T-cell (primary cell): ENCODE measurements around the gene ADAMTSL4. TPM values are rescaled to one million over a fixed set of nuclear protein-coding genes. Genes with fewer than 3 reads are reported as not detected.
A peak's percentile ranks its signal among the peaks of the same experiment; 100 is the strongest.

Experiments
- ATAC-seq, 4 experiments: fragments of 200-7000 bp in 3 of 4; fragments of 150-1000 bp in 1 of 4; cut with Tn5 transposase; replicated peaks in 1 of 4; 1 replicate in 3 of 4; 2 replicates in 1 of 4; pipeline ENCODE4 v1.10.0; 2021; ENCODE audit warnings: moderate library complexity in 3 of 4, mild to moderate bottlenecking in 2 of 4, moderate number of reproducible peaks in 1 of 4
- CTCF ChIA-PET, 2 donors: fragments of 300-600 bp; sonication (Branson Sonifier 250); formaldehyde crosslinking; loops; one replicate each; lab custom pipeline; 2022; ENCODE audit warnings: antibody characterized with exemption in 2 of 2; lab: Charles Lee
- POLR2A ChIA-PET, 2 donors: fragments of 300-600 bp; sonication (Branson Sonifier 250); formaldehyde crosslinking; loops; one replicate each; lab custom pipeline; 2022; ENCODE audit warnings: antibody characterized with exemption in 2 of 2; lab: Charles Lee
- DNase-seq, 35 experiments: peaks; one replicate each; pipeline versions ENCODE4 v3.0.0 to v3.0.0-alpha.2; 2013 to 2023
- H3K27ac ChIP-seq: one replicate; pipeline ENCODE4 v1.5.1; 2013; ENCODE audit warnings: low read length
- H3K27me3 ChIP-seq, 2 experiments: replicated peaks in 1 of 2; 1 replicate in 1 of 2; 2 replicates in 1 of 2; pipeline versions ENCODE4 v1.6.1 to v1.7.0; 2013; ENCODE audit warnings: low read length in 1 of 2, mixed read lengths in 1 of 2; ENCODE audit not compliant: control insufficient read depth in 2 of 2, insufficient read depth in 2 of 2; ENCODE audit errors: extremely low read depth in 1 of 2
- H3K36me3 ChIP-seq, 2 donors: 1 replicate in 1 of 2; 2 replicates in 1 of 2; pipeline versions ENCODE4 v1.6.1 to v1.7.0; 2013; ENCODE audit warnings: low read length in 1 of 2; ENCODE audit not compliant: control insufficient read depth in 2 of 2, insufficient read depth in 1 of 2; ENCODE audit errors: extremely low read depth in 1 of 2
- H3K4me1 ChIP-seq, 2 experiments: 1 replicate in 1 of 2; 2 replicates in 1 of 2; pipeline versions ENCODE4 v1.6.1 to v1.7.0; 2013; ENCODE audit warnings: low read length in 2 of 2, mixed read lengths in 1 of 2; ENCODE audit not compliant: insufficient read depth in 2 of 2, control insufficient read depth in 1 of 2; ENCODE audit errors: extremely low read depth in 1 of 2
- H3K4me3 ChIP-seq, 2 donors: 1 replicate in 1 of 2; 2 replicates in 1 of 2; pipeline versions ENCODE4 v1.5.1 to v1.7.0; 2013; ENCODE audit warnings: mild to moderate bottlenecking in 2 of 2, low read length in 1 of 2, moderate library complexity in 1 of 2; ENCODE audit not compliant: control insufficient read depth in 1 of 2; ENCODE audit errors: extremely low read depth in 1 of 2
- H3K9me3 ChIP-seq: 2 replicates; pipeline ENCODE4 v1.7.0; 2013
- H3K27ac Mint-ChIP-seq, 2 donors: one replicate each; pipeline ENCODE4 v1.8.0; 2020 to 2021; ENCODE audit warnings: mild to moderate bottlenecking in 2 of 2, mixed read lengths in 2 of 2
- H3K27me3 Mint-ChIP-seq, 2 donors: one replicate each; pipeline ENCODE4 v1.8.0; 2021 to 2022; ENCODE audit warnings: mixed read lengths in 2 of 2
- H3K36me3 Mint-ChIP-seq: one replicate; pipeline ENCODE4 v1.8.0; 2021; ENCODE audit warnings: mixed read lengths
- H3K4me1 Mint-ChIP-seq, 3 donors: one replicate each; pipeline ENCODE4 v1.8.0; 2020 to 2022; ENCODE audit warnings: mixed read lengths in 3 of 3, mild to moderate bottlenecking in 1 of 3
- H3K4me3 Mint-ChIP-seq, 3 donors: one replicate each; pipeline ENCODE4 v1.8.0; 2020 to 2022; ENCODE audit warnings: mild to moderate bottlenecking in 3 of 3, mixed read lengths in 3 of 3, moderate library complexity in 3 of 3
- H3K9me3 Mint-ChIP-seq, 3 donors: one replicate each; pipeline ENCODE4 v1.8.0; 2020 to 2022; ENCODE audit warnings: mixed read lengths in 3 of 3
- WGBS: methylation state at CpG from one replicate; pipeline ENCODE4 v1.1.5; 2013; ENCODE audit warnings: missing lambda C conversion rate; ENCODE audit not compliant: insufficient coverage; 5-methylcytosine and 5-hydroxymethylcytosine counted together
- total RNA-seq, 35 experiments: library from RNA in 6 of 35; stranded (reverse) in 6 of 35; fragments of 120-200 nt in 1 of 35; gene quantifications; one replicate each; pipeline versions ENCODE4 v1.2.1 to v1.2.4 and lab custom pipeline; 2013 to 2026

ADAMTSL4 gene
- total RNA-seq, 5 donors from 2014 or later (not counting 1 experiment from before 2014, with no cell fraction given), result 0.26 to 0.66 (median 0.49) TPM

DNA sequence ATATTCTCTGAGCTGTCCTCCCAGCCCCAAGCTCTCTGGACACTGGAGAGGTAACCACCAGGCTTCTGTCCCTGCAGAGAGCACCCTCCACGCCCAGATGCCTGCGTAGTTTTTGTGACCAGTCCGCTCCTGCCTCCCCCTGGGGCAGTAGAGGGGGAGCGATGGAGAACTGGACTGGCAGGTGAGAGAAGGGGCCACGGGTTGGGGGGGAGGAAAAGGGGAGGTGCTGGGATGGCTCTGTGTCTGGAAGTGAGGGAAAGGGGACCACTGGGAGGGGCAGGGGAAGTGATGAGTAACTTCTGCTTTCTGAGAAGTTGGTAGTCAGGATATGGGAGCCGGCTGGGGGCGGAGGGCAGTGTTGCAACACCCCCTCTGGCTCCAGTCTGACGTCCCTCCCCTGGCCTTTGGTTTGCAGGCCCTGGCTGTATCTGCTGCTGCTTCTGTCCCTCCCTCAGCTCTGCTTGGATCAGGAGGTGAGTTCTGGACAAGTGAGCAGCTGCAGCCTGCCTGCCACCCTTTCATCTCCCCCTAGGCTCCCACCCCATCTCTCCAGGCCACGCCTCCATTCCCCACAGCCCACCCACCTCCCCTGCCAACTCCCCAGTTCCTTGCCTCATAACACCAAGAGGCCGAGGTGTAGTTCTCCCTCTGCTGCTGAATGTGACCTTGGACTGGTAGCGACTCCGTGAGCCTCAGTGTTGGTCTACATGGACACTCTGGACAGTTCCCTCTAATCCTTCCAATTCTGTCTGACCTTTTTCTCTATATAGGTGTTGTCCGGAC lies 3.1 kb downstream of the ADAMTSL4 start:
- Histone ChIP-seq H3K9me3 (no peaks in the 10 kb centered on the region), H3K27ac (no peak overlapping the region), H3K4me1 (peaks cover 0 to 31% of the 10 kb centered on the region in 2 experiments), H3K36me3 (peaks cover 0 to 4% of the 10 kb centered on the region in 2 donors), H3K4me3 (no peak overlapping the region), H3K27me3 (peaks cover 0 to 48% of the 10 kb centered on the region in 2 experiments)
- ChIA-PET CTCF (interaction anchor here in 1 of 2 donors (0.6 kb wide), 1 partner anchor 31 kb away, joined by 3 read pairs; no protein-coding TSS in a partner anchor), POLR2A (interaction anchor here in 1 of 2 donors (0.5 to 1.2 kb wide), 3 partner anchors 9 to 586 kb away, joined by 4 to 6 read pairs (median 4); no protein-coding TSS in a partner anchor)
- peaks cover 5% of the 10 kb centered on the region for H3K36me3 Mint-ChIP-seq
- WGBS, result 48% methylated on average over 10 of the region's 13 CpGs
- peaks cover 19 to 32% (median 29%) of the 10 kb centered on the region in 3 donors for H3K4me1 Mint-ChIP-seq
- peaks cover 0 to 8% of the 10 kb centered on the region in 2 donors for H3K27me3 Mint-ChIP-seq
- ATAC-seq (no peak), DNase-seq (peak in 1 of 35 experiments; percentile 43)
- H3K9me3 Mint-ChIP-seq, result no peaks in the 10 kb centered on the region
- no peak overlapping the region for H3K27ac Mint-ChIP-seq
- H3K4me3 Mint-ChIP-seq, result no peak overlapping the region

DNA sequence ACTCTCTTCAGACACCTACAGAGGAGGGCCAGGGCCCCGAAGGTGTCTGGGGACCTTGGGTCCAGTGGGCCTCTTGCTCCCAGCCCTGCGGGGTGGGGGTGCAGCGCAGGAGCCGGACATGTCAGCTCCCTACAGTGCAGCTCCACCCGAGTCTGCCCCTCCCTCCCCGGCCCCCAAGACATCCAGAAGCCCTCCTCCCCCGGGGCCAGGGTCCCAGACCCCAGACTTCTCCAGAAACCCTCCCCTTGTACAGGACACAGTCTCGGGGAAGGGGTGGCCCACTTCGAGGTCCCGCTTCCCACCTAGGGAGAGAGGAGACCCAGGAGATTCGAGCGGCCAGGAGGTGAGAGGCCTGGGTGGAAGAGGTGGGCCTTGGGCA lies 3.7 kb downstream of the ADAMTSL4 start:
- Histone ChIP-seq H3K27ac (no peak overlapping the region), H3K9me3 (no peaks in the 10 kb centered on the region), H3K4me3 (no peak overlapping the region), H3K27me3 (peaks cover 0 to 43% of the 10 kb centered on the region in 2 experiments), H3K36me3 (peaks cover 0 to 4% of the 10 kb centered on the region in 2 donors), H3K4me1 (peaks cover 0 to 31% of the 10 kb centered on the region in 2 experiments)
- WGBS, result 91% methylated on average over 6 of the region's 12 CpGs
- ChIA-PET POLR2A (no interaction called here), CTCF (no interaction called here)
- H3K27ac Mint-ChIP-seq, result no peak overlapping the region
- H3K27me3 Mint-ChIP-seq, result peaks cover 0 to 8% of the 10 kb centered on the region in 2 donors
- H3K4me3 Mint-ChIP-seq, result no peak overlapping the region
- no peaks in the 10 kb centered on the region for H3K9me3 Mint-ChIP-seq
- no peak for ATAC-seq
- peaks cover 5% of the 10 kb centered on the region for H3K36me3 Mint-ChIP-seq
- DNase-seq, result no peak
- H3K4me1 Mint-ChIP-seq, result peaks cover 19 to 32% (median 29%) of the 10 kb centered on the region in 3 donors

DNA sequence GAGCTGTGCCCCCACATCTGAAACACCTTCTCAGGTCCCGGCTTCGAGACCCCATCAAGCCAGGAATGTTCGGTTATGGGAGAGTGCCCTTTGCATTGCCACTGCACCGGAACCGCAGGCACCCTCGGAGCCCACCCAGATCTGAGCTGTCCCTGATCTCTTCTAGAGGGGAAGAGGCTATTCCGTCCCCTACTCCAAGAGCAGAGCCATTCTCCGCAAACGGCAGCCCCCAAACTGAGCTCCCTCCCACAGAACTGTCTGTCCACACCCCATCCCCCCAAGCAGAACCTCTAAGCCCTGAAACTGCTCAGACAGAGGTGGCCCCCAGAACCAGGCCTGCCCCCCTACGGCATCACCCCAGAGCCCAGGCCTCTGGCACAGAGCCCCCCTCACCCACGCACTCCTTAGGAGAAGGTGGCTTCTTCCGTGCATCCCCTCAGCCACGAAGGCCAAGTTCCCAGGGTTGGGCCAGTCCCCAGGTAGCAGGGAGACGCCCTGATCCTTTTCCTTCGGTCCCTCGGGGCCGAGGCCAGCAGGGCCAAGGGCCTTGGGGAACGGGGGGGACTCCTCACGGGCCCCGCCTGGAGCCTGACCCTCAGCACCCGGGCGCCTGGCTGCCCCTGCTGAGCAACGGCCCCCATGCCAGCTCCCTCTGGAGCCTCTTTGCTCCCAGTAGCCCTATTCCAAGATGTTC lies 4.3 kb downstream of the ADAMTSL4 start:
- no peak overlapping the region for H3K4me3 Mint-ChIP-seq
- H3K36me3 ChIP-seq, result peaks cover 0 to 4% of the 10 kb centered on the region in 2 donors
- H3K27me3 Mint-ChIP-seq, result peaks cover 0 to 5% of the 10 kb centered on the region in 2 donors
- H3K4me1 Mint-ChIP-seq, result peaks cover 16 to 28% (median 26%) of the 10 kb centered on the region in 3 donors
- H3K9me3 Mint-ChIP-seq, result no peaks in the 10 kb centered on the region
- ATAC-seq (no peak), DNase-seq (no peak)
- ChIA-PET CTCF (interaction anchor here in 1 of 2 donors (0.8 kb wide), 1 partner anchor 68 kb away, joined by 3 read pairs; no protein-coding TSS in a partner anchor), POLR2A (interaction anchor here in 1 of 2 donors (0.5 kb wide), 1 partner anchor 58 kb away, joined by 3 read pairs; no protein-coding TSS in a partner anchor)
- peaks cover 5% of the 10 kb centered on the region for H3K36me3 Mint-ChIP-seq
- H3K9me3 ChIP-seq, result no peaks in the 10 kb centered on the region
- WGBS, result 95% methylated on average over 17 of the region's 23 CpGs
- no peak overlapping the region for H3K27ac Mint-ChIP-seq
- no peak overlapping the region for H3K4me3 ChIP-seq
- peaks cover 0 to 37% of the 10 kb centered on the region in 2 experiments for H3K27me3 ChIP-seq
- no peak overlapping the region for H3K27ac ChIP-seq
- peaks cover 0 to 28% of the 10 kb centered on the region in 2 experiments for H3K4me1 ChIP-seq

DNA sequence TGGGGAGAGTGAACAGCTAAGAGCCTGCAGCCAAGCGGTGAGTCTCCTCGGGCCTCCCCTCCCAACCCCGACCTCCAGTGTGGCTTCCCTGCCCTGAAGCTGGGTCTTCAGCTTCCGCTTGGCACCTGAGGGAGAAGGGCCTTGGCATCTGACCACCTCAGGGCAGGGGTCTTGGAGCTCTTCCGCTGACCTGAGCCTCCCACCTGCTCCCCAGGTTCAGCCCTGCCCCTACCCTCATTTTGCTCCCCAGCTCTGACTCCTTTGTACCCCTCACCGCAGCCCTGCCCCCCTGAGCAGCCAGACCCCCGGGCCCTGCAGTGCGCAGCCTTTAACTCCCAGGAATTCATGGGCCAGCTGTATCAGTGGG lies 4.9 kb downstream of the ADAMTSL4 start:
- peaks cover 0 to 29% of the 10 kb centered on the region in 2 experiments for H3K4me1 ChIP-seq
- peaks cover 0 to 7% of the 10 kb centered on the region in 2 donors for H3K36me3 ChIP-seq
- H3K9me3 ChIP-seq, result no peaks in the 10 kb centered on the region
- peaks cover 16 to 27% (median 24%) of the 10 kb centered on the region in 3 donors for H3K4me1 Mint-ChIP-seq
- H3K27ac Mint-ChIP-seq, result no peak overlapping the region
- peaks cover 0 to 4% of the 10 kb centered on the region in 2 donors for H3K27me3 Mint-ChIP-seq
- H3K36me3 Mint-ChIP-seq, result peaks cover 5% of the 10 kb centered on the region
- H3K27me3 ChIP-seq, result peaks cover 0 to 35% of the 10 kb centered on the region in 2 experiments
- no peak for ATAC-seq
- H3K4me3 Mint-ChIP-seq, result no peak overlapping the region
- 91% methylated on average over 4 of the region's 8 CpGs for WGBS
- DNase-seq, result no peak
- no peak overlapping the region for H3K27ac ChIP-seq
- H3K4me3 ChIP-seq, result no peak overlapping the region
- ChIA-PET CTCF (interaction anchor here (0.6 to 0.8 kb wide), 3 partner anchors 60 to 73 kb away, joined by 3 to 5 read pairs (median 3); no protein-coding TSS in a partner anchor), POLR2A (interaction anchor here in 1 of 2 donors (0.5 to 0.6 kb wide), 3 partner anchors 57 to 259 kb away, joined by 3 to 6 read pairs (median 6); no protein-coding TSS in a partner anchor)
- no peaks in the 10 kb centered on the region for H3K9me3 Mint-ChIP-seq

DNA sequence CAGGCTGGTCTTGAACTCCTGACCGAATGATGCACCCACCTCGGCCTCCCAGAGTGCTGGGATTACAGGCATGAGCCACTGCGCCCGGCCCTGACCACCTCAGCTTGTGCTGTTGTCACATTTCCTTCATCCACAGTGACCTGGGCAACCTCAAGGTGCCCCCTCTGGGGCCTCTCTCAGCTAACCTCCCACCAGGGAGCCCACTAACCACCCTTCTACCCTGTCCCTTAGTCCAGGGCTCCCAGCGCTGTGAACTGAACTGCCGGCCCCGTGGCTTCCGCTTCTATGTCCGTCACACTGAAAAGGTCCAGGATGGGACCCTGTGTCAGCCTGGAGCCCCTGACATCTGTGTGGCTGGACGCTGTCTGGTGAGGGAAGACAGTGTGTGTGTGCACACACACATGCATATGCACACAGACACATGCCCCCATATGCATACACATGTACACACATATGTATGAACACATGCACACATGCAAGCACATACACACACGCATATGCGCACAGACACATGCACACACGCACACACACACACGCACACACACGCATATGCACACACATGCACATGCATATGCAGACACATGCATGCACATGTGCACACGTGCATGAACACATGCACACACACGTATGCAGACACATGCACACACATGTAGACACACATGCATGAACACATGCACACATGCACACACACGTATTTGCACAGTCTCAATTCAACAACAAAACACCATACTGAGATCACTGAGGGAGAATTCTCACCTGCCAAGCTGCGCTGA lies 6.2 kb downstream of the ADAMTSL4 start:
- peaks cover 0 to 10% of the 10 kb centered on the region in 2 donors for H3K36me3 ChIP-seq
- ChIA-PET CTCF (interaction anchor here in 1 of 2 donors (0.6 kb wide), 1 partner anchor 62 kb away, joined by 3 read pairs; no protein-coding TSS in a partner anchor), POLR2A (no interaction called here)
- peaks cover 5% of the 10 kb centered on the region for H3K36me3 Mint-ChIP-seq
- H3K27ac Mint-ChIP-seq, result no peak overlapping the region
- H3K4me1 Mint-ChIP-seq, result peaks cover 19 to 31% (median 26%) of the 10 kb centered on the region in 3 donors
- no peaks in the 10 kb centered on the region for H3K27me3 Mint-ChIP-seq
- no peaks in the 10 kb centered on the region for H3K9me3 Mint-ChIP-seq
- 87% methylated on average over 14 of the region's 19 CpGs for WGBS
- no peak overlapping the region for H3K27ac ChIP-seq
- peaks cover 0 to 25% of the 10 kb centered on the region in 2 experiments for H3K27me3 ChIP-seq
- H3K4me3 Mint-ChIP-seq, result no peak overlapping the region
- DNase-seq (no peak), ATAC-seq (no peak)
- H3K9me3 ChIP-seq, result no peaks in the 10 kb centered on the region
- no peak overlapping the region for H3K4me3 ChIP-seq
- peaks cover 4 to 35% of the 10 kb centered on the region in 2 experiments for H3K4me1 ChIP-seq
